Hepatocyte (in vitro differentiated cells): Measurements from ENCODE around the gene MPHOSPH9. TPM values are rescaled to one million over a fixed set of nuclear protein-coding genes. Genes with fewer than 3 reads are reported as not detected.
A peak's percentile ranks its signal among the peaks of the same experiment; 100 is the strongest.

ENCODE experiments used
- DNase-seq: peaks from one replicate; pipeline ENCODE4 v3.0.0-alpha.2; 2016; ENCODE audit warnings: low spot score
- H2AFZ ChIP-seq: fragments of 200-600 bp; sonication (generic); 2 replicates; pipeline ENCODE4 v1.6.0; 2016; ENCODE audit warnings: antibody characterized with exemption, mild to moderate bottlenecking
- H3K27ac ChIP-seq: fragments of 200-600 bp; sonication (generic); 2 replicates; pipeline ENCODE4 v1.5.1; 2016; ENCODE audit warnings: mild to moderate bottlenecking
- H3K27me3 ChIP-seq: fragments of 200-600 bp; sonication (generic); 2 replicates; pipeline ENCODE4 v1.6.1; 2016
- H3K36me3 ChIP-seq: fragments of 200-600 bp; sonication (generic); replicated peaks from 2 replicates; pipeline ENCODE4 v1.5.1; 2016; ENCODE audit warnings: low read depth; ENCODE audit not compliant: insufficient read depth
- H3K4me1 ChIP-seq: fragments of 200-600 bp; sonication (generic); 2 replicates; pipeline ENCODE4 v1.5.1; 2016; ENCODE audit warnings: mild to moderate bottlenecking, moderate library complexity; ENCODE audit not compliant: insufficient read depth
- H3K4me2 ChIP-seq: fragments of 200-600 bp; sonication (generic); 2 replicates; pipeline ENCODE4 v1.6.0; 2016
- H3K4me3 ChIP-seq: fragments of 200-600 bp; sonication (generic); 2 replicates; pipeline ENCODE4 v1.5.1; 2016; ENCODE audit warnings: mild to moderate bottlenecking
- H3K79me2 ChIP-seq: fragments of 200-600 bp; sonication (generic); 2 replicates; pipeline ENCODE4 v1.6.0; 2017; ENCODE audit warnings: mild to moderate bottlenecking
- H3K9me2 ChIP-seq: fragments of 200-600 bp; sonication (generic); replicated peaks from 2 replicates; pipeline ENCODE4 v1.6.0; 2017; ENCODE audit warnings: mild to moderate bottlenecking; ENCODE audit not compliant: insufficient read depth
- H3K9me3 ChIP-seq: fragments of 200-600 bp; sonication (generic); 2 replicates; pipeline ENCODE4 v1.5.1; 2016; ENCODE audit warnings: low read depth, mild to moderate bottlenecking
- H4K20me1 ChIP-seq: fragments of 200-600 bp; sonication (generic); 2 replicates; pipeline ENCODE4 v1.6.0; 2016; ENCODE audit warnings: mild to moderate bottlenecking; ENCODE audit not compliant: insufficient read depth, poor library complexity, severe bottlenecking
- CTCF ChIP-seq: fragments of 200-600 bp; sonication (generic); IDR thresholded peaks from 2 replicates; pipeline ENCODE4 v1.5.1; 2016; ENCODE audit warnings: antibody characterized with exemption, mild to moderate bottlenecking; ENCODE audit not compliant: poor library complexity
- EZH2 ChIP-seq: fragments of 200-600 bp; sonication (generic); IDR thresholded peaks from 2 replicates; pipeline ENCODE4 v1.6.1; 2016; ENCODE audit warnings: antibody characterized with exemption, mild to moderate bottlenecking, borderline replicate concordance
- EZH2phosphoT487 ChIP-seq: fragments of 200-600 bp; sonication (generic); IDR thresholded peaks from one replicate; pipeline ENCODE4 v1.6.1; 2018; ENCODE audit warnings: antibody characterized with exemption, mild to moderate bottlenecking, low read depth, moderate library complexity; ENCODE audit not compliant: unreplicated experiment, severe bottlenecking
- WGBS: methylation state at CpG from one replicate; pipeline ENCODE4 v1.1.6; 2016; ENCODE audit warnings: low lambda C conversion rate; ENCODE audit errors: missing lambda C conversion rate; 5-methylcytosine and 5-hydroxymethylcytosine counted together
- polyA plus RNA-seq: library from polyadenylated mRNA; unstranded; fragments of >200 nt; fragmentation: Nextera tagmentation; extraction: Ambion mirVana; gene quantifications from 2 replicates; pipeline ENCODE4 v1.2.1, GENCODE V29; 2016
- total RNA-seq: library from RNA; depleted of rRNA; stranded (reverse); fragments of >200 nt; gene quantifications from 2 replicates; pipeline ENCODE4 v1.2.3, GENCODE V29; 2014

Gene MPHOSPH9
- total and polyA plus RNA-seq, 2 experiments from 2014 or later: 13.1 to 44.3 TPM

DNA sequence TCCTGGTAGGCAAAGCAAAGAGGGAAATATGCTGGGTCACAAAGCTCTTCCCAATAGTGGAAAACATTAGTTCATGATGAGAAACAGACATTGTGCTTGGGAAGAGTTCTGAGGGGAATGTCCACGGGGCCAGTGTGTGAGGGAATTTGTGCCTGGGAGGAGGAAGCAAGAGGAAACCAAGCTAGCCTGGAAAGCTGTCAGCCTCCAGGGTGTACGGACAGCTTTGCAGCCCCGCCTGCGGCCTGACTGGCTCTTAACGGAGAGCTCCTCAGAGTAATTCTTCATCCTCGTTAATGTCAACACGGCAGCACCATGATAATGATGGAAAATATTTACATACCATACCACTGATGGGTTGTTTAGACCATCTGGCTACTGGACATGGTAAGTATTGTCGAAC, 114.4 kb downstream of the MPHOSPH9 start:
- 61% methylated on average over 8 of the region's 8 CpGs for WGBS
- peaks cover 12% of the 10 kb centered on the region for H3K79me2 ChIP-seq
- DNase-seq: no peak
- no peaks in the 10 kb centered on the region for H3K9me2 ChIP-seq
- H3K9me3 ChIP-seq: no peaks in the 10 kb centered on the region
- H3K4me2 ChIP-seq: no peak overlapping the region
- H2AFZ ChIP-seq: no peak overlapping the region
- no peaks in the 10 kb centered on the region for H3K27me3 ChIP-seq
- H3K27ac ChIP-seq: no peak overlapping the region
- peaks cover 3% of the 10 kb centered on the region for H3K4me1 ChIP-seq
- no peak for TF ChIP-seq CTCF
- TF ChIP-seq EZH2: no peak
- no peak for TF ChIP-seq EZH2phosphoT487
- H3K4me3 ChIP-seq: no peak overlapping the region
- H4K20me1 ChIP-seq: no peaks in the 10 kb centered on the region
- H3K36me3 ChIP-seq: no peaks in the 10 kb centered on the region

DNA sequence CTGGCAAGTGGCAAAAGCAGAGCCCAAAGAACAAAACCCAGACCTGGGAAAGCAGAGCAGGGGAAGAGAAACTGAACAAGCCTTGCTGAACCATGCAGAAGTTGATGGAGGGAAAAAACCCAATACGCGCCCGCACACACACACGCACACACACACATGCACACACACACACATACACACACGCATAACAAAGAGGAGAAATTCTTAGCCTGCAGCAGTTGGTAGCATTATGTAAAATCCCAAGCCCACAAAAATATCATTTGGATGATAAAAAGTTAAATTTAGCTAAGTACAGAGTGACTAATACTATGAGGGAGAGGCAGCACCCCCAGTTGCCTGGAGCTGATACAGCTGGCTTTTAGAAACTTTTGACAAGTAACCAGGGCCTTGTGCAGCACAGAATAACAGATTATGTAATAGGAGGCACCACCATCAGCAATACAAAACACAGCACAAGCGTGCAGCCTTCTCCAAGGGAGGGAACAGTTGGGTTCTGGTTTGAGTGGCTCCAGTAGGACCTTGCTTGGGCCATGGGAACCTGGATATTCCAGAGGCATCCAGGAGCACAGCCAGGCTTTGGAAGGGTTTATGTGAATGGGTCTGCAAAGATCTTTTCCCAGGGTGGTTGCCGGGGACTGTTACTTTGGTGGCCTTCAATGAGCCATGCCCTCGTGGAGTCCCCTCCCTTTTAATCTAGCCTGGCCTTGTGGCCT, 117.4 kb downstream of the MPHOSPH9 start:
- Histone ChIP-seq H3K79me2 (peaks cover 2% of the 10 kb centered on the region), H3K36me3 (no peaks in the 10 kb centered on the region), H3K4me3 (no peak overlapping the region), H2AFZ (no peak overlapping the region), H3K27ac (peak overlapping the region; percentile 27), H3K9me3 (no peaks in the 10 kb centered on the region), H3K27me3 (no peaks in the 10 kb centered on the region), H4K20me1 (no peaks in the 10 kb centered on the region), H3K9me2 (no peaks in the 10 kb centered on the region), H3K4me1 (peaks cover 3% of the 10 kb centered on the region), H3K4me2 (peak overlapping the region; percentile 9)
- DNase-seq: peak; percentile 44
- WGBS: 83% methylated on average over 8 of the region's 8 CpGs
- TF ChIP-seq EZH2phosphoT487 (no peak), EZH2 (no peak), CTCF (no peak)

- H3K9me3 ChIP-seq: no peaks in the 10 kb centered on the region
- no peak overlapping the region for H2AFZ ChIP-seq
- peaks cover 2% of the 10 kb centered on the region for H3K79me2 ChIP-seq
- H4K20me1 ChIP-seq: no peaks in the 10 kb centered on the region
- 94% methylated on average over 13 of the region's 13 CpGs for WGBS
- H3K36me3 ChIP-seq: no peaks in the 10 kb centered on the region
- H3K9me2 ChIP-seq: no peaks in the 10 kb centered on the region
- DNase-seq: no peak
- H3K27me3 ChIP-seq: no peaks in the 10 kb centered on the region
- H3K4me1 ChIP-seq: peaks cover 3% of the 10 kb centered on the region
- H3K4me2 ChIP-seq: no peak overlapping the region
- TF ChIP-seq EZH2phosphoT487: no peak
- no peak for TF ChIP-seq CTCF
- TF ChIP-seq EZH2: no peak
- no peak overlapping the region for H3K4me3 ChIP-seq
- H3K27ac ChIP-seq: no peak overlapping the region
Observed at GRCh38 chr12:123114304-123115083, 118.4 kb downstream of the MPHOSPH9 start.
